GM18498 (cell line): ENCODE results near the gene EPHB6.

Experiments
- ATAC-seq: cut with Tn5 transposase; IDR thresholded peaks from one replicate; pipeline ENCODE4 v1.9.1; 2021; ENCODE audit warnings: mild to moderate bottlenecking, moderate library complexity; ENCODE audit not compliant: unreplicated experiment

Gene EPHB6

DNA sequence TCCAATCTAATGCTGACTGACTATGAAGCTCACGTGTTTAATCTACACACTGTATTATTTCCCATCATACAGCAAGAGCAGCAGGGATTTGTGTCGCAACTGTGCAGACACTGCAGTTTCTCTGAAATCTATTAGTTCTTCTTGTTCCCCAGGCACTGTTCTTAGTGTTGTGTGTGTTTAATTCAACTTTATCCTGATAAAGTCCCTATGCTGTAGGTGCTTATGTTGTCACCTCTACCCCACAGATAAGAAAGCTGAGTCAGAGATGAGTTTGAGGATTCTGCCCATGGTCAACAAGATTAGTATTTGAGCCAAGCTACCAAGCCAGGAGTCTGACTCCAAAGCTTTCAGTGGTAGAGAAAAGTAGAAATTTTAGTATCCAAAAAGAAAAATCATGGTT, 22.5 kb upstream of the EPHB6 start:
- ATAC-seq = no peak

DNA sequence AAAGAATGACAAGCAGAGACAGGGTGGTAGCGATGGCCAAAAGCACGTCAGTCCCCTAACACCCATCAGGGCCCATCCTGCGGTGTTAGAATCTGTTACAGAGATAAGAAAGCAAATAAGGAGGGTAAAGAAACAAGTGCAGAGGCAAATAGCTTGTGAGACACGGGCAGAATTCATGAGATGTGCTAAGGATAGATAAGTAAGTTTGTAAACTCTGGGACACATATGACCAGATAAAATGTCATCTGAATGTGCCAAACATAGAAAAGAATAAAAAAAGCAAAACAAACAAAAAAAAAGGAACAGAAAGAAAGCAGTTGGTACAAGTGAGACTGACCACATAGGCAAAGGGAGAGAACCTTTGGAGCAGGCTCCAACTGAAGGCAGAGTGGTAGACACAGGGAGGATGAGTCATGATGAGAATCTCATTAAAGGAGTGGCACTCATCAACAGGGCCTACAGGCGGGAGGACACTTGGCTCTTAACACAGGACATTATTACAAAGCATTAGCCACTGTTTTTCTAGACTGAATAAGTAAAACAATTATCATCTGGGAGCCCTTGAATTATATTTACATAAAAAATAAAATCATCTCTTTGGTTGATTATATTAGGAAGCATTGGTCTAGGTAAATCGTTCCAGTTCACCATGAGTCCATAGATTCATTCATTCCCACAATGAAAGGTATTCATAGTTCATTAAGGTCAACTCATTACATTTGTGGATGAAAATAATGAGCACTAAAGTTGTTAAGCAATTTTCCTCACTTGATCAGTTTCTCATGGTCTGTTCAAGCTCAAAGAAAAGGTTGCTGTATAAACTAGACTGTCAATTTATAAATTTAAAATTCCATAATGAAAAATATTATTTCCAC, 21.5 kb upstream of the EPHB6 start:
- peak; percentile 69 for ATAC-seq

DNA sequence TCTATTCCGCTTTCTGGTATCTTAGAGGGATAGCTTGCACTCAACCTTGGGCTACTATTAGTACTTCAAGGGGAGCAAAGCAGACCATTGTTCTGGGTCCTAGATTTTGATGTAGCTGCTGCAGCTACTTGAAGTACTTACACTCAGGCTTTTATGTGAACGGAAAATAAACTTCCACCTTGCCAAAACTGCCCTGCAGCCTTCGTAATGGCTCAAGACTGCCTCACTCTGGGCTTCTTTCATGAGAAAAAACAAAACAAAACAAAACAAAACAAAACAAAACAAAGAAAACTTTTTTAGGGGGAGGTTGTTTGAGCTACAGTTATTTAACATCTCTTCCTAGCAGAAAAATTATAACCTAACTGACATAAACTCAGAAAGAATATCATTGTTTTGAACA, 19.4 kb upstream of the EPHB6 start:
- no peak for ATAC-seq

DNA sequence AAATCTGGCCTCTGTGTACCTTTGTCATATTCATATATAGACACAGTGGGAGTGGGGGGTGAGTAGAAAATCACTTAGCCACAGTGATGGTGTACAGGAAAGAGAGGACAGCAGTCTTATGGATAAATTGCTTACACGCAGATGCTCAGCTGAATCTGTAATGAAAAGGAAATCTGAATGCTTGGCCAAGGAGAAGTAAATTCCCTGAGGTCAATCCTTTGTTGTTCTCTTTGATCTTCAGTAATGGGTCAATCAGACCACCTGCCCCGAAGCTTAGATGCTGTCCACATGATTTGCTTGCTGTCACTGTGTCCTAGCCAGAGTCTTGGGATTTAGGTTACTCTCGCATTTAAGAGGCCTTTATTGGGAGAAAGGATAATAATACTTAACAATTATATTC, 18.4 kb upstream of the EPHB6 start:
- no peak for ATAC-seq

DNA sequence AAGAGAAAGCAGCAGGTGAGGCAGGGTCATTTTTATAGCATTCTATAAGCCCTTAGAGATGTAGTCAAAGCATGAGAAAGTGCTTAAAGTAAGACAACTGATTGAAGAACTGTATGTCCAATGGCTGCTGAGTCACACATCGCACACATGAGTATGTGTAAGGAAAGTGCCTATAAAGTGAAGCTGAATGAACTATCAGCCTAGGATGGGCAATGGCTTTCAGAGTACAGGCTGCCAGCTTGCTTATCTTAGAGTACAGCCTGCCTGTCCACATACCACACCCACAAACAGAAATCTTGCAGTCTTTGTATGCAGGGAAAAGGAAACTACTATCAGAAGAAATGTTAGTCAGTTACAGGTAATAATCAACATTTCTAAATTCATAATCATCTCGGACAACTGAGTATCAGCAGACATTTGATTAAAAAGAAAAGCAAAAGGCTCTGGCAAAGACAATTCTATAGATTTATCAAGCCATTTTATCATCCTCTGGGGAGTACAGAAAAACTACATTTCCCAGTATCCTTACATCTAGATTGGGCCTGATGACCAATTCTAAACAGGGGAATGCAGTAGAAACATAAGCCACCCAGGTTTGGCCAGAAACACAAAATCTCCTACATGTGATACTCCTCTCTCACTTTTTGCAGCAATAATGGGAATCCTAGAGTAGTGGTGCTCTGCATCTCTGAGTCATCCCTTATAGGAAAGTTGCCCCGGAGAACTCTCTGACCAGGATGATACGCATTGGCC, 16.2 kb upstream of the EPHB6 start:
- ATAC-seq = no peak

DNA sequence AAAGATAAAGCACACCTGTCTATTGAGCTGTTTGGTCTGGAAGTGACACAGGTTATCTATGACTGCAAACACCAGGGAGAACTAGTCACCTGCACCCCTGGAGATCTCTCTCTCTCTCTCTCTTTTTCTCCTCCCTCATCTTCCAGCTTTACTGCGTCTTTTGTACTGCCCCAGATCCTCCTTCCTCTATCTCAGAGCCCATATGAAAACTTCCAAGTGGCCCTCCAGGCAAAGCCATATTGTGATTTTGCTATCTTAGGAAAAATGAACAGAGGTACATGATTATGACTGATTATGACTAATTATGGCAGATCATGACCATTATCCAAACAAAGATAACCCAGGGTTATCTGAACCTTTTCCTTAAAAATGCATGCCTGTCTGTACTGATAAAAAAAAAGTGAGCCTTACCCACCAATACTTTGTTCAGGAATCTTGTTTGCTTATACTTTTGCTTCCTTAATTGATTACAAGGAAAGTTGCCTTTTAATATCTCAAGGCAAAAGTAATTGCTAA, 12.6 kb upstream of the EPHB6 start:
- no peak for ATAC-seq

DNA sequence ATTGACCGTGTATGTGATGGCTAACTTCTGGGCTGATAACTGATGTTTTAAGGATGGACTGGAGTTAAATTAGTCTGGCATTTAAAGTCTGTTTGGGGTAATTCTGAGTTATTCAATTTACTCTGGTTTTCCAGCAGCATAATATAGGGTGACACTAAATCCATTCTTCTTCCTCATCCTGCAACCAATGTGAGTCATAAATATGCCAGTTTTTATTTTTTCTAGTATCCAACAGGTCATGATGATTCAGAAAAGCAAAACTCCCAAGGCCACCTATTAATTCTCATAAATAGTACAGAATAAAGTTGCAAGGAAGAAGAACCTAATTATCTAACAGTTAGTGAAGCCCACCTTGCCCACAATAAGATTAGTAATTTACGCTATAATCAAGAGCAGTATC, 7.5 kb upstream of the EPHB6 start:
- ATAC-seq = no peak

DNA sequence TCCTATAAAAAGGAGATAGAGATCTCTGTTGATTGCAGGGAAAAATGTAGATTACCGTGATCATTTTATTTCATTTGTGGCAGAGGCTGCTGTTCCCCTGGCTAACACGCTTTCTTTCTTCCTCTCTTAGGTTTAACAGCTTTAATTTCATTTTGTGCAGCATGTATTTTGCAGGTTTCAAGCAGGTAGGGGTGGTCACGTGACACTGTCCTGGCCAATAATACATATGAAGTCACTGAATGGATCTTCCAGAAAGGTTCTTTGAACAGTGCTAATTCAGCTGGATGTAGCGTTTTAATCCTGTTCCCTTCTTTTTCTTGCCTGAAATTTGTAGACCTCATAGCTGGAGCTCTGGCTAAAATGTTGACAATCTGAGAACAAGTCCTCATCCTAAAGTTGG, 3.6 kb upstream of the EPHB6 start:
- no peak for ATAC-seq

DNA sequence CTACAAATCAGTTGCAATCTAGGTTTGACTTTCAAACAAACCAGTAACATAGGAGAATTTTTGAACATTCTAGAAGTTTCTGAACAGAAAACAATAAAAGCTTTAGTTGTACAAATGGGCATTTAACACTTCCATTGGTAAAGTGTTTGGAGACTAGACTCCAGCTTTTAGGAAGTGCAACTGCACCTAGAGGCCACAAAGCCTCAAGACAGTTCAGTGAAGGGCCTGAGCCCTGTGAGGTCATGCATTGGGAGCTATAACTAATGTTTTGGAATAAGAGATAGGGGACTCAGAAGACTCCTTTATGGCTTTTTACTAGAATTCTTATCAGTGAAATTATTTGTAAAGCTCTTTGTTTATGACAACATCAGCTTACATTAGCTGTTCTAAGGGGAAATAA, 3.0 kb upstream of the EPHB6 start:
- ATAC-seq = no peak

DNA sequence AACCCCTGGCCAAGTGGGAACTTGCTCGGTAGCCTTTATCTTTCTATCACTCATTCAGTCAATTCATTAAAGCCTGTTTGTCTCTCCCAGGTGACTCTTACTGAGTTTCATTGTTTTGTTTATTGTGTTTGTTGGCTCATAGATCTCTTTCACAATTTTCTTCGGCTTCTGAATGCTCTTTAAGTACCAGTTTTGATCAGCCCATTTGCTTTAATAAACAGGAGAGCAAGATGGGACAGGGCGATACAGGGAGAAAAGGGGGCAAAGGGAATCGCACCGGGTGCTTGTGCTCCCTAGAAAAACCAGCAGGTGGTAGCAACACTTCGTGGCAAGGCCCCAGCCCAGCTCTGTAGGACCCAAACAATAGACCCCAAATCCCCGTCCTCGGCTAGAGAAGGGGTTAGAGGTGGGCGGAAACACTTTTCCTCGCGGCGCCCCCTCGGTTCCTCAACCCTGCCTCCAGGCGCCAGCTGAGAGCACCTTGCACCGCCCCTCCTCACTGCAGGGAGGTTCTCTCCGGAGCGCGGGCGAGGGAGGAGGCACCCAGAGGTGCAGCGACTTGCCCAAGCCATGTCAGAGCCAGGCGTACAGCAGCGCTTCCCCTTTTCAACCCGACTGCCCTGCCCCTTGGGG, 1.0 kb upstream of the EPHB6 start:
- ATAC-seq = peak; percentile 87

DNA sequence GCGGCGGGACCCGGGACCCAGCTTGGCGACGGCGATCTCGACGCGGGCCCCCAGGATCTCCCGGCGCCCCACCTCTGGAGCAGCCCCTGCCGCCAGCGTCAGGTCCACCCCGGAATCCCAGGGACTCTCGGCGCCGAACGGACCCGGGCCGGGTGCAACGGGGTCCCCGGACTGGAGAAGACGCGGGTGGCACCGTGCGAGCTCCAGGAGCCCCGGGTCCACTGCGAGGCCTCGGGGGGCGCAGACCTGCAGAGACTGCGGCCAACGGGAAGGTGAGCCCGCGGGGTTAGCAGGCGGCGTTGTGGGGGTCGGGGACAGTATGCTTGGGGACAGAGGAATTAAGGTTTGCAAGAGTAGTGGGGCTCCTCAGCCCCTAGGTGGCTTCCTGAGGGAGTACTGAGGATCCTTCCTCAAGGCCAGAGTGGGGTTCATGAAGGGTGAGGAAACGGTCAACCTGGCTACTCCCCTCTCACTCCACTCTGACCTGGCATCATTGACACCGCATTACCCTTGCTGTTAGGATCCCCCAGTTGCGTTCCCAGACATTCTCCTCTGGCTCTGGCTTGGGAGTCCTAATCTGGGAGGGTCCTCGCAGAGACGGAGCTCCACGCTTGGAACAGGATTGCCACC, 353 bp downstream of the EPHB6 start:
- peak; percentile 6 for ATAC-seq

DNA sequence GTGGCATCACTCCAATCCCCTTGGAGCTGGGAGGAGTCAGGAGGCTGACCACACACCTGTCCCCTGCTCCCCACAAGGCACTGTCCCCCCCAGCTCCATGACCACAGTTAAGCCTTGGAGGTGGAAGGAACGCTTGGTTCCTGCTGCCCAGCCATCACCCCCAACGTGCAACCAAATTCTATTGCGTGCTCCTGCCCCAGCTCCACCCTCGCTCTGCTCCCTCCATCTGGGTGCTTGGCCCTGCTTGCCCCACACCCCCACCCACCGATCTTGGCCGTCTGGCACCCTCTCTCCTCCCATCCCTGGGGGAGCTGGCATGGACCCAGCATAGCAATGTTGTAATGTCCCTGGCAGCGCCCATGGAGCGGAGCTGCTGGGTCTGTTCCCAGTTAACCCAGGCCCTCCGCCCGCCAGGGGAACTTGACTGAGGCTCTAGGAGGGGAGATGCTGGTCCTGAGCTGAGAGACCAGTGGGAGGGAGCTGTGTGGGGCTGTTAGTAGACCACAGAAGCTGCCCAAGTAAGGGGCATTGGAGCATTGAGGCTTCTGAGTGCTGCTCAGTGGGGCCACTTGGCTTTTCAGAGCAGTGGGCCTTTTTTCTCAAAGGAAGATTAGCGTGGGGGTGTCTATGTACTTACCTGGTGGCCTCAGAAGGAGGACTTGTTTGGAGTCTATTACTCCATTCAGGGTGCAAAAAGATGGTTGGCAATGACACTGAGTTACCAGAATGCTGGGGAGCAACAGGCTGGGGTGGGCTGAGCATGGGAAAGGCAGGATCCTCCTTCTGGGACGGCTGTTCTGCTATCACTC, 1.1 kb downstream of the EPHB6 start:
- ATAC-seq = no peak

DNA sequence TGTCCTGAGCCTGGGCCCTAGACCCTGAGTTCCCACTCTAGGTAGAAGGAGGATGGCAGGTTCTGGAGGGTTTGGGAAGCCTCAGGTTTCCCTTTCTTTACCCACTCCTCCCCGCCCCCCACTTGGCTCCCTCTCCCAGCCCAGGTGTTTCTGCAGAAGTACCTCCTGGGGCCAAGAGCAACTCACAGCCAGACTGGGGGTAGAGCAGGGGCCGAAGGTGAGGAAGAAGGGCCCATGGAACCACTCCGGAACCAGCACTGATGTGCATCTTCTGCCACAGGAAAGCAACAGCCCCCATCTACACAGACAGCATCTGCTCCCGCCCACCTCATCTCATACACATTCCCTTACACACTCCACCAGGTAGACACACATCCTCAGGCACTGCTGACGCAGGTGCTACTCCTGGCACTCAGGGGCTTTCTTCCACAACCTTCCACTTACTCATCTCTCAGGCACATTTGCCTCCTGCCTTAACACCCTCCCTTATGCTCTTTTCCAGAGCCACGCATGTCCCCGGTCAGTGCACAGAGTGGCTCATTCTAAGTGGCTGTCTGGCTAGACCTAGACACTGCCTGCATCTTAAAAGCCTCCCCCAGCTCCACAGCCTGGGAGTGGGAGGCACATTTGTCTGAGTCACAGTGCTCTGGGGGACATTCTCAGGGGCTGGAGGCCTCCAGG, 1.8 kb downstream of the EPHB6 start:
- ATAC-seq = no peak

DNA sequence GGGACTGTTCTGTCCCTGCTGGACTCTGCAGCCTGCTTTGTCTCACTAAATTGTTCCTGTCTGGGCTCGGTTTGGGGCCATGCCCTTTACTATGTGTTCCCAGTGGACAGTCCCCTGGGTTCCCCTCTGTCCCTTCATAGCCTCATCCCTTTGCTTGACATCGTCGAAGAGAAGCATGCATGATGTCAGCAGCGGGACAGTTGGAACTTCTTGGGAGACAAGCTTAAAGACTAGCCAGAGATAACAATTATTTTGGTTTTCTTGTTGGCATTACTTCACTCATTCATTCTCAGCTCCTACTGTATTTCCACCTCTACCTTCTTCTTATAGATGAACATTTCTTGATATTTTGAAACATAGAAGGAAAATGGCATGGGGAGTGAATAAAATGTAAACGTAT, 2.7 kb downstream of the EPHB6 start:
- ATAC-seq = no peak

DNA sequence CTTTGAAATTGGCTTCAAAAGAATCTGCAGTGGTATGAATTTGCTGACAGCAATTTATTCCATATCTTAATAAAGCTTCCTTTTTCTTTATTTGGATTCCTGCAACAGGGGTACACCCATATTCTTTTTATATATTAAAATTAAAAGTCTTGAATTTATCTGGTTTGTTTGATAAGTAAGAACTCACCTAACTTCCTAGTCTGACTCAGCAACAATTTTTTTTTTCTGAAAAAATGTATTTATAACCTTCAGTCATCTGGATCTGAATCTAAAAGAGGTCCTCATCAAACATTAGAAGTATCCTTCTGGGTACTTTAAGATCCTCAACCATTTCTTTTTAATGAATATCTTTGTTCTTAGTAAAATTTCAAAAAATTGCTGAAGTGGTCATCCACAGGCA, 4.5 kb downstream of the EPHB6 start:
- no peak for ATAC-seq

DNA sequence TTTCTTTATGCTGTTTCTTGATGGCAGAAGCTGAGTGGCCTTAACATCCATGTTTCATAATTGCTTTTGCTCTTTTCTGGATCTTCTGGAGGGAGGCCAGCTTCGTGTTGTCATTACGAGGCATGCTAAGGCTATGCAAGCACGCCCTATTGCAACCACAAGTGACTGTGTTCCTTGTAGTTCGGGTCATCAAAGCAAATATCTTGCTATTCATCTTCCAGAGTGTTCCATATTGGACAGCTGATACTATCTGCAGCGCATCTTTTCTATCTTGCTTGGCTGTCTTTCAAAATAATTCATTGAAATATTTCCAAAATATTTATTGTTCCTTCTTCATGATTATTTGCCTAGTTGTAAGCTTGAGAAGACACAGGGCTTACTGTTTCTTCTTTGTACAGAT, 5.0 kb downstream of the EPHB6 start:
- ATAC-seq = no peak

DNA sequence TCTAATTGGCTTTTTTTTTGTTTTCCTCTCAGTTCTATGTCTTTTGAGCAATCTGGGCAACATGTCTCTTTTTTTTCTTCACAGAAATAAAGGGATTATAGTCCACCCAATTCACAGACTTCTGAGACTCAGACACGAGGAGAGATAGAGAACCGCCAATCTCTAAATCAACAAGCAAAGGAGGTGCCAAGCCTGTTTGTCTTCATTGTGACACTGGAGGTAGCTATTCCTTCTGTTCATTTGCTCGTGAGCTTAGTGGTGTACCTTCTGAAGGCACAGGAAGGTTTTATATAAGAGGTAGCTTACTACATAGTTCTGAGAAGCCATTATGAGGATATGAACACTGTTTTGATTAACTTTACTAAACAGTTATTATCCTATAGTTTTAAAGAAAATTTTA, 6.1 kb downstream of the EPHB6 start:
- no peak for ATAC-seq

DNA sequence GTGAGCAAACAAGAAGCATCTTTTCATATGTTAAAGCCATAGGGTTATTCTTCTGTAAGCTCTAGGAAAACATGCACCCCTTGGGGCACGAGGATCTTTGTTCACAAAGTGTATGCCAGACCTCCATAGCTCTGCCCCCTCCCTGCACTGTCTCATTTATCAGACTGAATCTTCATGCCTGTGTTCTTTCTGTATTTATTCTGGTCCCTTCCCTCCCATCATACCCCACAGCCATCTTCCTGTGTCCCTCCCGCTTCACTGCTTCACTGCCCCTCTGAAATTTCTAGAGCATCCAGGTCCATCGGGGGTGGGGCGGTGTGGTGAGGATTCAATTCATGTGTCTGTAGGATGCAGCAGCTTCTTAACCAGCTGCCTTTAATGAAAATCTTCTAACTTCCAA, 7.5 kb downstream of the EPHB6 start:
- ATAC-seq = no peak

DNA sequence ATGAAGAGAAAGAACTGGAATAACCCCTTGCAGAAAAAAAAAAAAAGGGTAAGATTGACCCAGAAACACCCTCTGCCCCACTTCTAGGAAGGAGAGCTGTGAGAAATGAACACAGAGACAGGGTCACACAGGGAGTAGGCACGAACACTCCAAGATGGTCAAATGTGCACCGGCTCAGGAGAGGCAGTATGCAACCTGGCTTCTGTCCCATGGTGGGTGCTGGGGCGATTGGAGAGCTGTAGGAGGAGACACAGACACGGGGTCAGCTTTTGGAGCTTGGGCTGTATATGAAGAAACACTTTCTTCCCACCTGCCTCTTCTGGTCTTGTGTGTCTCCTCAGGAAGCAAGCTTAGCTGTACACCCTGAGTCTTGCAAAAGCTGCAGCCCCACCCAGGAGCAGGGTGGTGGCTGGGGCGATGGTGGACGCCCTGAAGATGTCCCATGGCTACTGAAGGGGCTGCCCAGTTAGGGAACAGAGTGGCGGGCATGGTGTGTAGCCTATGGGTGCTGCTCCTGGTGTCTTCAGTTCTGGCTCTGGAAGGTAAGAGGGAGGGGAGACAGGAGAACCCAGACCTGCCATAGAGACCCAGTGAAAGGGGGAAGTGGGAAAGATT, 8.0 kb downstream of the EPHB6 start:
- ATAC-seq = no peak
